Esophagus squamous epithelium (tissue), 4 donors: ENCODE measurements around the gene MYLK3.

Experiments used
- CTCF ChIP-seq, 6 experiments: fragments of 450-650 bp in 4 of 6; fragments of 200-600 bp in 2 of 6; sonication (generic) in 2 of 6; IDR thresholded peaks; one replicate each; pipeline ENCODE4 v1.5.1; 2016 to 2019; ENCODE audit warnings: antibody characterized with exemption in 6 of 6, mild to moderate bottlenecking in 4 of 6, moderate library complexity in 4 of 6
- POLR2A ChIP-seq, 4 donors: fragments of 450-650 bp; IDR thresholded peaks; one replicate each; pipeline ENCODE4 v1.6.1; 2017; ENCODE audit warnings: antibody characterized with exemption in 4 of 4, mild to moderate bottlenecking in 4 of 4, moderate library complexity in 3 of 4

DNA sequence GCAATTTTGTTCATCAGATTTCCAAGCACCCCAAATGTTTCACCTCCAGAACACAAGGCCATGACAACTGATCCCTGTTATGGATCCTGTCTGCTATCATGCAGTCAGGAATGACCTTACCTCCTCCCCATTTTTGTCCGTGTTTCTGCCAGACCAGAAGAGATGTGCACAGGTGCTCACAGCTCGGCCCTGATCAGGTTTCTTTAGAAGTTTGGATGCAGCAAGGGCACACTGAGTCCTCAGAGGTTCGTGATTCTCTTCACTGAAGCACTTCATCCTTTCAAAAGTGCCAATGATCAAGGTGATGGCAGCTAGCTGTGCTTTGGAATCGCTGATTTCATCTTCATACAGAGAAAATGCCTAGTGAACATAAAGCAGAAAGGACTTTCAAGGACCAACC lies 86.0 kb downstream of the MYLK3 start:
- TF ChIP-seq CTCF (IDR thresholded peaks at IDR 0.05): no peak
- no peak for TF ChIP-seq POLR2A (IDR thresholded peaks at IDR 0.05)
